NCI-H146 treated with DMSO at 0.1 percent for 48 hours (cell line): ENCODE data around the gene OOSP3.
"Not testable (repeated sequence)": the region's sequence is repeated elsewhere in the genome, so short reads cannot be mapped to it uniquely, and the experiment has no call there.

Experiments used
- DNase-seq: peaks from one replicate; lab custom pipeline; 2025; ENCODE audit not compliant: unreplicated experiment; lab: John Stamatoyannopoulos, UW

OOSP3 gene, protein sequence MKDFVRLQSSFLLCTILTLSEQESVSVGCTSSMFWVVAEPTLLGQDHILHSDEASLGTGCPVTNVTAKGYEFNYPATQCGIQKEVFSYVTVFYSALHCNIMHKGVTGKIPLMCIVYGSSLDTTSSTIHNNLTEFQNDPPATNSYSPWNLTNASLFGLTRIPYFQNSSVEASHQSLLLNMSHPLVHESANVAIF

GRCh38 chr11:59878575-59878974 is at the start of gene OOSP3:
Gene OOSP3 (plus strand): TSS chr11:59878782. CDS start chr11:59878809, 27 bp downstream.
- DNase-seq = no peak

DNA sequence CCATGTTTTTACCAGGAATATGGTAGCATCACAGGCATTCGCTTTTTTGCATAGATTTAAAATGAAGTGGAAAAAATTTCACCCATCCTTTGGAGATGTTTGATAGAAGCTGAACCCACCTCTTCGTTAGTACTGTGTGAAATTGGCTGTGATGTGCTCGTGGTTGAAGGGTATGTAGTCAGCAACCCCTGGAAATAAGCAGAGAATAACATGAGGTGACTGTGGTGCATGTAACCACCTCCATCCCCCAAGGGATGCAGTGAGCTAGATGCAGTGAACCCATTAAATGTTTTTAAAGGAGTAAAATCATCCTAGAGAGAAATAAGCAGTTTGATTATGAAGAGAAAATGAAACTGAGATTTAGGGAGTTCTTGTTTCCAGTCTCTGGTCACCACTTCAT is 49.2 kb upstream of the OOSP3 start:
- DNase-seq = no peak

GRCh38 chr11:59833602-59834001 is 45.0 kb upstream of the OOSP3 start:
- DNase-seq = no peak

DNA sequence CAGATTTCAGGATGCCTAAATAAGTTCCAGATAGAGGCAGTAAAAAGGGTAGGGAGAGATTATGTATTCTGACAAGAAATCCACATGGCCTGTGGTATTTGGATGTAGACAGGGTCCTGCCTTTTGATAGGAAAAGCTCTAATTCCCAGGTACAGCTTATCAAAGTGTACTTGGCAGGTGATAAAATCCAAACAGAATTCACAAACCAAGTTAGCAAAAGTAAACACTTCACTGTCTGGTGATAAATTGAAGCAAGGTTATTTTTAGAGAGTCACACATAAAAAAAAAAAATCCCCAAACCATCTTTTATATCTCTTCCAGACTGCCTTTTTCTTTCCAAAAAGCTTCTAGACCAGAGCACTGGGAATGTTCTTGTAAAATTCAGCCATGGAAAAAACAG is 39.0 kb upstream of the OOSP3 start:
- no peak for DNase-seq

DNA sequence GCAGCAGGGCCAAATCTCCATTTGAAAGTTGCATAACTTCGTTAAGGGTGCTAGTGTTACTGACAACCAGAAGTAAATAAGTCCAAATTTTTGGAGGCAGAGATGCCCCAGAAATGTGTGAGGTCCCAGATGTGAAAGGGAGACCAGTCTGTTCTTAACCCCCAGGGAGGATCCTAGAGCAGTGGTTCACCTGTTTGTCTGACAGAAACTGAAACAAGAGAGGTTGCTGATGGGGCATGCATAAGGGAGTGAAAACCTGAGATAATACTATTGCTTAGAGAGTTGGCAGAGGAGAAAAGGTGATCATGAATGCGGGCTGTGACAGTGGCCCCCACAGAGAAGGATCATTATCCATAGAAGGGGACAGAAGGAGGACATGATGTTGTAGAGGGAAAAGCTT is 37.1 kb upstream of the OOSP3 start:
- DNase-seq = no peak

DNA sequence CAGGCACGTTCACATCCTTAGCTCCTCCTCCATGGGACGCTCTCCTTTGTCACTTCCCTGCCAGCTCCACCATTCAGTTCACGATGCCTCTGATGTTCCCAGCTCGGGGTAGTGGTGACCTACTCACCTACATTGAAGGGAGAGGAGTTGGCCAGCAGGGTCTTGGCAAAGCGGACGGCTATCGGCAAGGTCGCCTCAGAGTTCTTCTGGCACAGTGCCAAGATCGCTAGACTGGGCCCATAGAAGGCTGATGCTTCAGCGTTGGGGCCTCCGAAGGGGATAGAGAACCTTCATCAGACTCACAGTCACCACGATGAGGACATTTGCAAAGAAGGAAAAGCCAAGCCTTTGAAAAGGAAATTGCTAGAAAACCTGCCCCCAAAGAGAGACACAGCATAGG is 36.3 kb upstream of the OOSP3 start:
- DNase-seq = no peak

DNA sequence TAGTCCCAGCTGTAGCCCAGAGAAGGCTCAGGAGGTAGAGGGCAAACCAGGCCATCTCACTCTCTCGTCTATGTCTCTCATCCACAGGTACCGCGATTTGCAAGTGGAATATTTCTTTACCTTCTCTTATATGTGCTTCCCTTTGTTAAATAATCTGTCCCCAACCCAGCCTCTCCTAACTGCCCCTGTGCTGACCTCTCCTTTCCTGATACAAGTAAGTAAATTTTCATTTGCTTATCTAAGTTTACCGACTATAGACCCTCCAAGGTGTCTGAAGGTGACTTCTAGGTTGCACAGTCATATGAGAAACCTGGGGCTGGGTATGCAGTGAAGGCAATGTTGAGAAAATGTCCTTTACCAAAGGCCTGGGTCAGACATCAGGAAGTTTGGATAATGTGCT is 33.2 kb upstream of the OOSP3 start, which contains the start of gene CBLIF:
Gene CBLIF (minus strand): TSS at position 101 of the 400 bp plus-strand sequence. CDS start 46 bp downstream, at position 55.
- no peak for DNase-seq

DNA sequence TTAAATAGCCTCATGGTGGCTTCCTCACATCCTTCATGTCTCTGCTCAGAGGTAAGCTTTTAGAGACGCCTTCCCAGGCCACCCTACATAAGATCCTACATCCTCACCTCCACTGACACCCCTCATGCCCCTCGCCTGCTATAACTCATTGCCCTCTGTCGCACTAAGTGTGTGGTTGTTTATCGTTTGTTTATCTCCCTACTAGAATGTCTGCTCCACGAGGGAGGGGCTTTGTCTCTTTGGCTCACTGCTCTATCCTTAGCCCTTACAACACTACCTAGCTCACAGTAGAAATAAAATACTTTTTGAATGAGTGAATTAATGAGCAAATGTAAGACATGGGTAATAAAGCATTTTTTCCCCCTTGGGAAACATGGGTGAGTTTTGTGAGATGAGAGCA is 32.0 kb upstream of the OOSP3 start:
- no peak for DNase-seq

- no peak for DNase-seq
These were observed 31.0 kb upstream of the OOSP3 start for GRCh38 chr11:59847626-59848025.

DNA sequence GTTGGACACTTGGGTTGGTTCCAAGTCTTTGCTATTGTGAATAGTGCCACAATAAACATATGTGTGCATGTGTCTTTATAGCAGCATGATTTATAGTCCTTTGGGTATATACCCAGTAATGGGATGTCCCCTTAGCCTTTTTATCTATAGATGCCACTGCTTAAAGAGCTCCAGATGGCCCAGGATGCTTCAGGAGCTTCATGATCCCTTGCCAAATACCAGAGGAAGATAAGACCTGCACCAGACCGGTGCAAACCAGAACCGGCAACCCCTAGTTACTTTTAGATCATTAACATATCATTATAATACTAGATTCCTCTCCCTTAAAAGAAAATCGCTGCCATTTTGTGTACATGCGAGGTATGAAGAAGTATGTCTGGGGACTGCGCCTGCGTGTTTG is 30.1 kb upstream of the OOSP3 start:
- DNase-seq = not testable (repeated sequence)

DNA sequence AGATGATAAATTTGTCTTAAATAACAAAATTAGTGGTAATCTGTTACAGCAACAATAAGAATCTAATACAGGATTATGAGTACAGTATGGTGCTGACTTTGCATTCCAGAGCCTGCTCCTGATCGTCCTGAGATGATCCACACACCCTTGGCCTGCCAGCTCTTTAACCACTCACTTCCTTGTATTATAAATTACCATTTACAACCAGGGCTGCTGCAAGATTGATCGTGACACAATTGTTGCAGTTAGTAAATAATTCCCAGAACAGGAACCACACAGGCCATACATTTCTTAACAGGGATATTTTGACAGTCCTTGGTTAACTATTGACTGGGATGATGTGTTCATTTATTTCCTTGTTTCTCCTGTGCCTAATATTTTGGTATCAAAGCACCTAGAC is 29.5 kb upstream of the OOSP3 start:
- DNase-seq = no peak

- not testable (repeated sequence) for DNase-seq
These were observed 29.0 kb upstream of the OOSP3 start for GRCh38 chr11:59849551-59849950.

GRCh38 chr11:59851416-59851815 is 27.2 kb upstream of the OOSP3 start:
- not testable (repeated sequence) for DNase-seq

GRCh38 chr11:59854871-59855270 is 23.7 kb upstream of the OOSP3 start:
- no peak for DNase-seq

DNA sequence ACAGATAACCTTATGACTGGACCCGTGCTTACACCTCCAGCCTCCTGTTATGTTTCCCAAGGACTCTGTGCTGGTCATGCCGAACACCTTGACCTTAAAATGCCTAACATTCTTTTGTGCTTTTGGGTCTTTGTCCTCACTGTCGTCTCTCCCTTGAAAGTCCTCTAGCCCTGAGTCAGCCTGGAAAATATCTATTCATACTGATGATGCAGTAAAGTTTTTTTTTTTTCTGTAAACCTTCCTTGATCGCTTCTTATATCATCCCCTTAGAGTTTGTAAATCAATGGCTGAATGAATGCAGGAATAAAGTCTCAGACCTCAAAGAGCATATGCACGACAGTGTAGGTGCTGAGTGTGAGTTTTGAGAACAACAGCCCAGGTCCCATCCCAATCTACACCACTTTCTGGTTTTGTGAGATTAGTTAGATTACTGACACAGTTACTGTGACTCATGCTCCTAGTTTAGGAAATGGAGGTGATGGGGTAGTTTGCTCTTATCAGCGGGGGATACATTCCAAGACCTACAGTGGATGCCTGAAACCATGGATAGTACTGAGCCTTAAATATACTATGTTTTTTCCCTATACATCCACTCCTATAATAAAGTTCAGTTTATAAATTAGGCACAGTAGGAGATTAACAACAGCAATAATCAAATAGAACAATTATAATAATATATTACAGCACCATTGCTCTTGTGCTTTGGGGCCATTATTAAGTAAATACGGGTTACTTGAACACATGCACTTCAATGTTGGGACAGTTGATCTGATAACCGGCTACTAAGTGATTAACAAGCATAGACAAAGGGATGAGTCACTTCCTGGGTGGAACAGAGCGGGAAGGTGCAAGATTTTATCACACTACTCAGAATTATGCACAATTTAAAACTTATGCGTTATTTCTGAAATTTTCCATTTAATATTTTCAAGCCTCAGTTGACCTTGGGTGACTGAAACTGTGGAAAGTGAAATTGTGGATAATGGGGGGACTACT is 20.8 kb upstream of the OOSP3 start:
- no peak for DNase-seq

- no peak for DNase-seq
These were observed 18.9 kb upstream of the OOSP3 start for GRCh38 chr11:59859673-59860072.

- DNase-seq = no peak
These were observed 16.3 kb upstream of the OOSP3 start for GRCh38 chr11:59862252-59862651.

DNA sequence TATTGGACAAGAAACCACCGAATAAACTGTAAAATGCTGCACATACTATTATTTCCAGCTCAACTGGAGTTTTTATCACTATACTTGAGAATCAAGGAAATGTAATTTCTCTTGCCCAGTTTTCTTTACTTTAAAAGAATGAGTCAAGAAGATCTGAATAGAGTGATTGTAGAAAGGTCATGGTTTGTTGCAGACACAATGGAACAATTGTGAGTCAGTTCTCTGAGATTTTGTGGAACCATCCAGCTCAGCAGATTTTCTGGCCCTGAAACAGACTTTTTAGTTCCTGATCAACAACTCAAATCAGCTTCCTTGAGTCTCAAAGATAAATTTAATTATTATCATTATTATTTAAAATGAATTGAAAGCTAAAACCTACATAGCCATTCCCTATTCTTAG is 13.6 kb upstream of the OOSP3 start:
- DNase-seq = no peak

DNA sequence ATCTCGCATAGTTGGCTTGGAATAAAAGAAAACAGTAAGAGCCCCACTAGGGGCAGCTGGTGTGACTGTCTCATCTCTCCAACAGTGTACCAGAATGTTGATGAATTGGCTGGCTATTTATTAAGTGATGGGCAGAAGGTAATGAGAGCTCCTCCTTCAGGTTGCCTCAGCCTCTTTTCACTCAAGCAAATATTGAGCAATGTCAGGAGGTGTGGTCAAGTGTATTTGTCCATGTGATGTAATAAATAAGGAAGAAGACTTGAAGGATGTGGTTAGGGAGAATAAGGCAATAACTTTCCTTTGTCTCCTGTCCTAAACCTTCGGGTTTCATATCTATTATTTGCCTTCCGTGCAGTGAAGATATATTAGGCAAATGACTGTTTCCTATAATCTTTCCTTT is 12.2 kb upstream of the OOSP3 start, which contains the start of gene TCN1:
Gene TCN1 (minus strand): TSS at position 91 of the 400 bp plus-strand sequence. CDS start 17 bp downstream, at position 74.
- no peak for DNase-seq

DNA sequence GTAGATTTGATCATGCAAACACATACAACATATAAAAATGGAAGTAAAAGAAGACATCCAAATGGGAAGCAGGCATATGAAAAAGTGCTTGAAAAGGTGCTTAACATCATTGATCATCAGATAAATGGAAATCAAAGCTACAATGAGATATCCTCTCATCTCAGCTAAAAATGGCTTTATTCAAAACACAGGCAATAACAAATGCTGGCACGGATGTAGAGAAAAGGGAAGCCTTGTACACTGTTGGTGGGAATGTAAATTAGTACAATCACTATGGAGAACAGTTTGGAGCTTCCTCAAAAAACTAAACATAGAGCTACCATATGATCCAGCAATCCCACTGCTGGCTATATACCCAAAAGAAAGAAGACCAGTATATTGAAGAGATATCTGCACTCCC is 11.7 kb upstream of the OOSP3 start:
- DNase-seq = no peak

GRCh38 chr11:59867946-59868345 is 10.6 kb upstream of the OOSP3 start:
- no peak for DNase-seq

GRCh38 chr11:59872076-59872475 is 6.5 kb upstream of the OOSP3 start:
- no peak for DNase-seq
